ENCODE results near the gene TRUB2.

The TRUB2 gene

GRCh38 chr9:128324401-128324800 is 2.2 kb upstream of the TRUB2 start:
- Histone ChIP-seq H3K9ac (ENCODE audit: low read depth in 1 of 2, low read length in 2 of 2) (no peak overlapping the region), H3K36me3 (ENCODE audit: control insufficient read depth in 2 of 2, insufficient read depth in 2 of 2, low read length in 2 of 2) (peaks cover 14 to 29% of the 10 kb centered on the region in 2 donors), H3K27ac (ENCODE audit: low read depth in 2 of 2, low read length in 2 of 2) (no peak overlapping the region), H3K4me3 (ENCODE audit: low read length in 2 of 2) (no peak overlapping the region), H3K27me3 (ENCODE audit: control insufficient read depth in 2 of 2, insufficient read depth in 2 of 2, low read length in 2 of 2) (no peaks in the 10 kb centered on the region), H3K9me3 (ENCODE audit: control insufficient read depth in 2 of 2, low read length in 2 of 2) (no peaks in the 10 kb centered on the region), H3K4me1 (ENCODE audit: control insufficient read depth in 2 of 2, insufficient read depth in 2 of 2, low read length in 2 of 2) (peaks cover 8 to 20% of the 10 kb centered on the region in 2 donors)

- peak overlapping the region; percentile 85 for H3K9ac ChIP-seq (ENCODE audit: low read depth in 1 of 2, low read length in 2 of 2)
- H3K27me3 ChIP-seq (ENCODE audit: control insufficient read depth in 2 of 2, insufficient read depth in 2 of 2, low read length in 2 of 2) = no peaks in the 10 kb centered on the region
- no peaks in the 10 kb centered on the region for H3K9me3 ChIP-seq (ENCODE audit: control insufficient read depth in 2 of 2, low read length in 2 of 2)
- peak overlapping the region in 1 of 2 donors; percentile 93 for H3K27ac ChIP-seq (ENCODE audit: low read depth in 2 of 2, low read length in 2 of 2)
- H3K4me1 ChIP-seq (ENCODE audit: control insufficient read depth in 2 of 2, insufficient read depth in 2 of 2, low read length in 2 of 2) = peaks cover 8 to 20% of the 10 kb centered on the region in 2 donors
- H3K4me3 ChIP-seq (ENCODE audit: low read length in 2 of 2) = peak overlapping the region; percentile 99
- peaks cover 14 to 28% of the 10 kb centered on the region in 2 donors for H3K36me3 ChIP-seq (ENCODE audit: control insufficient read depth in 2 of 2, insufficient read depth in 2 of 2, low read length in 2 of 2)
Measured at GRCh38 chr9:128323791-128324190, 1.5 kb upstream of the TRUB2 start.

- no peaks in the 10 kb centered on the region for H3K9me3 ChIP-seq (ENCODE audit: control insufficient read depth in 2 of 2, low read length in 2 of 2)
- H3K9ac ChIP-seq (ENCODE audit: low read depth in 1 of 2, low read length in 2 of 2) = peak overlapping the region; percentile 85
- no peaks in the 10 kb centered on the region for H3K27me3 ChIP-seq (ENCODE audit: control insufficient read depth in 2 of 2, insufficient read depth in 2 of 2, low read length in 2 of 2)
- H3K4me1 ChIP-seq (ENCODE audit: control insufficient read depth in 2 of 2, insufficient read depth in 2 of 2, low read length in 2 of 2) = peaks cover 8 to 20% of the 10 kb centered on the region in 2 donors
- H3K36me3 ChIP-seq (ENCODE audit: control insufficient read depth in 2 of 2, insufficient read depth in 2 of 2, low read length in 2 of 2) = peaks cover 14 to 23% of the 10 kb centered on the region in 2 donors
- H3K27ac ChIP-seq (ENCODE audit: low read depth in 2 of 2, low read length in 2 of 2) = peak overlapping the region; percentile 93 to 96
- H3K4me3 ChIP-seq (ENCODE audit: low read length in 2 of 2) = peak overlapping the region; percentile 99
Measured at GRCh38 chr9:128323212-128323730, 1.0 kb upstream of the TRUB2 start.

- H3K36me3 ChIP-seq (ENCODE audit: control insufficient read depth in 2 of 2, insufficient read depth in 2 of 2, low read length in 2 of 2) = peaks cover 17 to 22% of the 10 kb centered on the region in 2 donors
- H3K9me3 ChIP-seq (ENCODE audit: control insufficient read depth in 2 of 2, low read length in 2 of 2) = no peaks in the 10 kb centered on the region
- H3K27ac ChIP-seq (ENCODE audit: low read depth in 2 of 2, low read length in 2 of 2) = peak overlapping the region in 1 of 2 donors; percentile 93
- H3K9ac ChIP-seq (ENCODE audit: low read depth in 1 of 2, low read length in 2 of 2) = peak overlapping the region; percentile 85
- H3K4me3 ChIP-seq (ENCODE audit: low read length in 2 of 2) = peak overlapping the region; percentile 99
- H3K27me3 ChIP-seq (ENCODE audit: control insufficient read depth in 2 of 2, insufficient read depth in 2 of 2, low read length in 2 of 2) = no peaks in the 10 kb centered on the region
- peaks cover 8 to 20% of the 10 kb centered on the region in 2 donors for H3K4me1 ChIP-seq (ENCODE audit: control insufficient read depth in 2 of 2, insufficient read depth in 2 of 2, low read length in 2 of 2)
Measured at GRCh38 chr9:128321879-128322403, 306 bp downstream of the TRUB2 start.

GRCh38 chr9:128321343-128321742 is 904 bp downstream of the TRUB2 start:
- Histone ChIP-seq H3K36me3 (ENCODE audit: control insufficient read depth in 2 of 2, insufficient read depth in 2 of 2, low read length in 2 of 2) (peaks cover 19 to 28% of the 10 kb centered on the region in 2 donors), H3K9me3 (ENCODE audit: control insufficient read depth in 2 of 2, low read length in 2 of 2) (no peaks in the 10 kb centered on the region), H3K9ac (ENCODE audit: low read depth in 1 of 2, low read length in 2 of 2) (no peak overlapping the region), H3K4me3 (ENCODE audit: low read length in 2 of 2) (peak overlapping the region; percentile 99), H3K4me1 (ENCODE audit: control insufficient read depth in 2 of 2, insufficient read depth in 2 of 2, low read length in 2 of 2) (peaks cover 8 to 20% of the 10 kb centered on the region in 2 donors), H3K27ac (ENCODE audit: low read depth in 2 of 2, low read length in 2 of 2) (no peak overlapping the region), H3K27me3 (ENCODE audit: control insufficient read depth in 2 of 2, insufficient read depth in 2 of 2, low read length in 2 of 2) (no peaks in the 10 kb centered on the region)

GRCh38 chr9:128317629-128318028 is 4.6 kb downstream of the TRUB2 start:
- H3K9ac ChIP-seq (ENCODE audit: low read depth in 1 of 2, low read length in 2 of 2) = no peak overlapping the region
- peaks cover 8 to 34% of the 10 kb centered on the region in 2 donors for H3K36me3 ChIP-seq (ENCODE audit: control insufficient read depth in 2 of 2, insufficient read depth in 2 of 2, low read length in 2 of 2)
- no peaks in the 10 kb centered on the region for H3K9me3 ChIP-seq (ENCODE audit: control insufficient read depth in 2 of 2, low read length in 2 of 2)
- H3K27ac ChIP-seq (ENCODE audit: low read depth in 2 of 2, low read length in 2 of 2) = no peak overlapping the region
- H3K4me1 ChIP-seq (ENCODE audit: control insufficient read depth in 2 of 2, insufficient read depth in 2 of 2, low read length in 2 of 2) = peaks cover 0 to 9% of the 10 kb centered on the region in 2 donors
- no peak overlapping the region for H3K4me3 ChIP-seq (ENCODE audit: low read length in 2 of 2)
- H3K27me3 ChIP-seq (ENCODE audit: control insufficient read depth in 2 of 2, insufficient read depth in 2 of 2, low read length in 2 of 2) = no peaks in the 10 kb centered on the region

- Histone ChIP-seq H3K27me3 (ENCODE audit: control insufficient read depth in 2 of 2, insufficient read depth in 2 of 2, low read length in 2 of 2) (no peaks in the 10 kb centered on the region), H3K4me3 (ENCODE audit: low read length in 2 of 2) (no peak overlapping the region), H3K27ac (ENCODE audit: low read depth in 2 of 2, low read length in 2 of 2) (no peak overlapping the region), H3K4me1 (ENCODE audit: control insufficient read depth in 2 of 2, insufficient read depth in 2 of 2, low read length in 2 of 2) (peaks cover 0 to 2% of the 10 kb centered on the region in 2 donors), H3K36me3 (ENCODE audit: control insufficient read depth in 2 of 2, insufficient read depth in 2 of 2, low read length in 2 of 2) (peaks cover 9 to 36% of the 10 kb centered on the region in 2 donors), H3K9me3 (ENCODE audit: control insufficient read depth in 2 of 2, low read length in 2 of 2) (no peaks in the 10 kb centered on the region), H3K9ac (ENCODE audit: low read depth in 1 of 2, low read length in 2 of 2) (no peak overlapping the region)
Measured at GRCh38 chr9:128316421-128316820, 5.8 kb downstream of the TRUB2 start.

- Histone ChIP-seq H3K4me1 (ENCODE audit: control insufficient read depth in 2 of 2, insufficient read depth in 2 of 2, low read length in 2 of 2) (no peaks in the 10 kb centered on the region), H3K27me3 (ENCODE audit: control insufficient read depth in 2 of 2, insufficient read depth in 2 of 2, low read length in 2 of 2) (no peaks in the 10 kb centered on the region), H3K4me3 (ENCODE audit: low read length in 2 of 2) (no peak overlapping the region), H3K27ac (ENCODE audit: low read depth in 2 of 2, low read length in 2 of 2) (no peak overlapping the region), H3K9ac (ENCODE audit: low read depth in 1 of 2, low read length in 2 of 2) (no peak overlapping the region), H3K9me3 (ENCODE audit: control insufficient read depth in 2 of 2, low read length in 2 of 2) (no peaks in the 10 kb centered on the region), H3K36me3 (ENCODE audit: control insufficient read depth in 2 of 2, insufficient read depth in 2 of 2, low read length in 2 of 2) (peaks cover 23 to 49% of the 10 kb centered on the region in 2 donors)
Measured at GRCh38 chr9:128314697-128315096, 7.5 kb downstream of the TRUB2 start.

- H3K9me3 ChIP-seq (ENCODE audit: control insufficient read depth in 2 of 2, low read length in 2 of 2) = no peaks in the 10 kb centered on the region
- H3K27me3 ChIP-seq (ENCODE audit: control insufficient read depth in 2 of 2, insufficient read depth in 2 of 2, low read length in 2 of 2) = no peaks in the 10 kb centered on the region
- no peaks in the 10 kb centered on the region for H3K4me1 ChIP-seq (ENCODE audit: control insufficient read depth in 2 of 2, insufficient read depth in 2 of 2, low read length in 2 of 2)
- H3K27ac ChIP-seq (ENCODE audit: low read depth in 2 of 2, low read length in 2 of 2) = no peak overlapping the region
- H3K4me3 ChIP-seq (ENCODE audit: low read length in 2 of 2) = no peak overlapping the region
- H3K36me3 ChIP-seq (ENCODE audit: control insufficient read depth in 2 of 2, insufficient read depth in 2 of 2, low read length in 2 of 2) = peaks cover 22 to 35% of the 10 kb centered on the region in 2 donors
- no peak overlapping the region for H3K9ac ChIP-seq (ENCODE audit: low read depth in 1 of 2, low read length in 2 of 2)
Measured at GRCh38 chr9:128310461-128310860, 11.8 kb downstream of the TRUB2 start.

- H3K4me3 ChIP-seq (ENCODE audit: low read length in 2 of 2) = no peak overlapping the region
- H3K27me3 ChIP-seq (ENCODE audit: control insufficient read depth in 2 of 2, insufficient read depth in 2 of 2, low read length in 2 of 2) = no peaks in the 10 kb centered on the region
- H3K9me3 ChIP-seq (ENCODE audit: control insufficient read depth in 2 of 2, low read length in 2 of 2) = no peaks in the 10 kb centered on the region
- H3K36me3 ChIP-seq (ENCODE audit: control insufficient read depth in 2 of 2, insufficient read depth in 2 of 2, low read length in 2 of 2) = peaks cover 22 to 28% of the 10 kb centered on the region in 2 donors
- H3K4me1 ChIP-seq (ENCODE audit: control insufficient read depth in 2 of 2, insufficient read depth in 2 of 2, low read length in 2 of 2) = peaks cover 0 to 3% of the 10 kb centered on the region in 2 donors
- no peak overlapping the region for H3K27ac ChIP-seq (ENCODE audit: low read depth in 2 of 2, low read length in 2 of 2)
- H3K9ac ChIP-seq (ENCODE audit: low read depth in 1 of 2, low read length in 2 of 2) = no peak overlapping the region
Measured at GRCh38 chr9:128309551-128309950, 12.7 kb downstream of the TRUB2 start.
